RWPE1 (cell line): ENCODE measurements around the gene NRARP.

Source experiments
- CTCF ChIA-PET: fragments of 350-600 bp; sonication (Branson Sonifier 250); formaldehyde crosslinking; extraction: SDS; loops from one replicate; lab custom pipeline; 2021; lab: Yijun Ruan, JAX
- POLR2A ChIA-PET: fragments of 400-600 bp; formaldehyde crosslinking; extraction: SDS; loops from one replicate; lab custom pipeline; 2020; ENCODE audit warnings: antibody characterized with exemption; ENCODE audit not compliant: low non-redundant PET; lab: Yijun Ruan, JAX
- DNase-seq: peaks from one replicate; pipeline ENCODE4 v3.0.0; 2012; ENCODE audit warnings: low spot score
- H3K27ac ChIP-seq: fragments of 450-650 bp; 2 replicates; pipeline ENCODE4 v1.5.1; 2017
- CTCF ChIP-seq: fragments of 450-650 bp; conservative IDR thresholded peaks from 2 replicates; pipeline ENCODE4 v1.5.1; 2017; ENCODE audit warnings: low read depth, mild to moderate bottlenecking

NRARP gene

GRCh38 chr9:137303151-137303892 lies 1.3 kb upstream of the NRARP start:
- DNase-seq, result no peak
- ChIA-PET POLR2A (interaction anchor here (1.1 kb wide), 1 partner anchor 120 kb away, joined by 4 read pairs; the partner anchor contains the start of gene EXD3), CTCF (interaction anchor here (0.5 to 2.8 kb wide), 12 partner anchors 8 to 196 kb away, joined by 3 to 13 read pairs (median 4); partner anchors contain the start of genes RNF224 and TOR4A)
- no peak for TF ChIP-seq CTCF
- H3K27ac ChIP-seq, result peak overlapping the region; percentile 92

GRCh38 chr9:137302449-137303150 lies 529 bp upstream of the NRARP start:
- CTCF ChIA-PET, result interaction anchor here (0.5 to 2.8 kb wide), 28 partner anchors 9 to 318 kb away, joined by 3 to 13 read pairs (median 4); partner anchors contain the start of genes EXD3, RNF224 and TOR4A
- DNase-seq, result peak; percentile 91
- H3K27ac ChIP-seq, result peak overlapping the region; percentile 92
- POLR2A ChIA-PET, result interaction anchor here (0.5 to 1.4 kb wide), 6 partner anchors 10 to 207 kb away, joined by 3 to 7 read pairs (median 4); partner anchors contain the start of gene EXD3
- TF ChIP-seq CTCF, result peak; percentile 92

- no peak for DNase-seq
- peak overlapping the region; percentile 92 for H3K27ac ChIP-seq
- TF ChIP-seq CTCF, result peak; percentile 85
- ChIA-PET POLR2A (interaction anchor here (0.6 to 1.4 kb wide), 10 partner anchors 12 to 149 kb away, joined by 3 to 12 read pairs (median 4); partner anchors contain the start of gene TOR4A), CTCF (interaction anchor here (0.5 to 2.8 kb wide), 21 partner anchors 8 to 203 kb away, joined by 3 to 13 read pairs (median 4); partner anchors contain the start of genes EXD3 and TOR4A)
Measured at GRCh38 chr9:137301081-137301947, 757 bp downstream of the NRARP start.

- TF ChIP-seq CTCF, result no peak
- H3K27ac ChIP-seq, result peak overlapping the region; percentile 92
- ChIA-PET POLR2A (interaction anchor here (0.5 to 1.1 kb wide), 3 partner anchors 45 to 150 kb away, joined by 3 to 4 read pairs (median 4); no protein-coding TSS in a partner anchor), CTCF (interaction anchor here (0.6 to 2.2 kb wide), 7 partner anchors 7 to 272 kb away, joined by 3 to 7 read pairs (median 3); no protein-coding TSS in a partner anchor)
- DNase-seq, result no peak
Measured at GRCh38 chr9:137300567-137301080, 1.4 kb downstream of the NRARP start.

- ChIA-PET CTCF (interaction anchor here (0.7 to 0.8 kb wide), 2 partner anchors 110 to 271 kb away, joined by 3 read pairs; no protein-coding TSS in a partner anchor), POLR2A (interaction anchor here (0.5 kb wide), 1 partner anchor 45 kb away, joined by 4 read pairs; no protein-coding TSS in a partner anchor)
- TF ChIP-seq CTCF, result no peak
- DNase-seq, result no peak
- H3K27ac ChIP-seq, result peak overlapping the region; percentile 92
Measured at GRCh38 chr9:137299938-137300337, 2.1 kb downstream of the NRARP start.
